Lower leg skin (tissue), 4 donors: ENCODE results near the gene EVI5L. TPM values are rescaled to one million over a fixed set of nuclear protein-coding genes. Genes with fewer than 3 reads are reported as not detected.

Experiments used
- DNase-seq, 2 donors: peaks; one replicate each; pipeline ENCODE4 v3.0.0-alpha.2; 2019; ENCODE audit warnings: low spot score in 2 of 2
- H3K4me3 ChIP-seq: fragments of 200-600 bp; sonication (generic); 2 replicates; pipeline ENCODE4 v1.5.1; 2017; ENCODE audit warnings: mild to moderate bottlenecking, low read depth; ENCODE audit not compliant: poor library complexity, severe bottlenecking
- POLR2A ChIP-seq, 2 donors: fragments of 450-650 bp; IDR thresholded peaks; one replicate each; pipeline ENCODE4 v1.6.1; 2016 to 2017; ENCODE audit warnings: antibody characterized with exemption in 2 of 2, mild to moderate bottlenecking in 1 of 2, moderate library complexity in 1 of 2
- WGBS, 2 donors: methylation state at CpG; one replicate each; pipeline ENCODE4 v1.1.5; 2018; 5-methylcytosine and 5-hydroxymethylcytosine counted together
- intact Hi-C: fragments of 100-400 bp; cut with DNase I; formaldehyde crosslinking; loops from one replicate; pipeline ENCODE4 v1.15.0; 2023; ENCODE audit warnings: low total_unique reads
- total RNA-seq, 4 donors: library from RNA; depleted of rRNA; stranded (reverse); fragments of >200 nt; gene quantifications; one replicate each; pipeline ENCODE4 v1.1.0, GENCODE V29; 2016
- TF ChIP-seq, protein P1 (sequence below), 3 donors: fragments of 450-650 bp; IDR thresholded peaks; one replicate each; pipeline ENCODE4 v1.5.1; 2016; ENCODE audit warnings: antibody characterized with exemption in 3 of 3, mild to moderate bottlenecking in 3 of 3, moderate library complexity in 2 of 3

EVI5L gene
- total RNA-seq, 4 donors from 2014 or later, result 16.2 to 23.3 (median 20.0) TPM

DNA sequence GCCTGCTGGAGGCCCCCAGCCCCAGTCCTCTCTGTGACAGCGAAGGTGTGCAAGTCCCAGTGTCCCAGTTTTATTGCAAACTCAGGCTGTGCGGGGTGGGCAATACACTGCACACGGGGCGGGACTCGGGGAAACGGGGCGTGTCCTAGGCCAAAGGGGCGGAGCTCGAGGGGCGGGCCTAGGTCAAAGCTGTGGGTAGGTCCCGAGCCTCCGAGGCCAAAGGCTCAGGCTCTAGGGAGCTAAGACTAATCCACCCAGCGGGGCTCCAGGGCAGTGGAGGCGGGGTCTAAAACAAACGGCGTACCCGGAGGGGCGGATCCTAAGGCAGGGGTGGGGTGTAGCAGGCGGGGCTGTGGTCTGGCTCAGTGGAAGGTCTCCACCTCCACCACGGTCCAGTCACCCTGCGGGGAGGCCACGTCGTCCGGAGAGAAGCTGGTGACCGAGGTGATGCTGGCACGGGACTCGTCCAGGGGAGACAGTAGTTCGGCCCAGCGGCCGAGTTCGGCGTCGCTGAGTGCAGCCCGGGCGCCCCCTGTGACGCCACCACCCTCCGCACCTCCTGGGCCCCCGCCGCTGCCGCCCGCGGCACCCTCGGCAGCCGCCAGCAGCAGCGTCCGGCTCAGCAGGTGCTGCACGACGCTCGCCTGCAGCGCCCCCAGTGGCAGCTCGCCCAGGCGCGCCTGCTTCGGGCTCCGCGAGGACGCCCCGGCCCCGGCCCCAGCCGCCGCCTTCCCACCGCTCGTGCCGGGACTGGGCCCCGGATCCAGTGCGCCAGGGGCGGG lies 38.8 kb downstream of the EVI5L start:
- WGBS, 2 donors, result 1 to 4% methylated on average over 38 to 48 of the region's 67 CpGs
- DNase-seq, result peak; percentile 56 to 94
- intact Hi-C loops, result no loop called here
- H3K4me3 ChIP-seq, result no peak overlapping the region
- TF ChIP-seq POLR2A (IDR thresholded peaks at IDR 0.05), result no peak
- TF ChIP-seq, protein P1, sequence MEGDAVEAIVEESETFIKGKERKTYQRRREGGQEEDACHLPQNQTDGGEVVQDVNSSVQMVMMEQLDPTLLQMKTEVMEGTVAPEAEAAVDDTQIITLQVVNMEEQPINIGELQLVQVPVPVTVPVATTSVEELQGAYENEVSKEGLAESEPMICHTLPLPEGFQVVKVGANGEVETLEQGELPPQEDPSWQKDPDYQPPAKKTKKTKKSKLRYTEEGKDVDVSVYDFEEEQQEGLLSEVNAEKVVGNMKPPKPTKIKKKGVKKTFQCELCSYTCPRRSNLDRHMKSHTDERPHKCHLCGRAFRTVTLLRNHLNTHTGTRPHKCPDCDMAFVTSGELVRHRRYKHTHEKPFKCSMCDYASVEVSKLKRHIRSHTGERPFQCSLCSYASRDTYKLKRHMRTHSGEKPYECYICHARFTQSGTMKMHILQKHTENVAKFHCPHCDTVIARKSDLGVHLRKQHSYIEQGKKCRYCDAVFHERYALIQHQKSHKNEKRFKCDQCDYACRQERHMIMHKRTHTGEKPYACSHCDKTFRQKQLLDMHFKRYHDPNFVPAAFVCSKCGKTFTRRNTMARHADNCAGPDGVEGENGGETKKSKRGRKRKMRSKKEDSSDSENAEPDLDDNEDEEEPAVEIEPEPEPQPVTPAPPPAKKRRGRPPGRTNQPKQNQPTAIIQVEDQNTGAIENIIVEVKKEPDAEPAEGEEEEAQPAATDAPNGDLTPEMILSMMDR (IDR thresholded peaks at IDR 0.05), result no peak

DNA sequence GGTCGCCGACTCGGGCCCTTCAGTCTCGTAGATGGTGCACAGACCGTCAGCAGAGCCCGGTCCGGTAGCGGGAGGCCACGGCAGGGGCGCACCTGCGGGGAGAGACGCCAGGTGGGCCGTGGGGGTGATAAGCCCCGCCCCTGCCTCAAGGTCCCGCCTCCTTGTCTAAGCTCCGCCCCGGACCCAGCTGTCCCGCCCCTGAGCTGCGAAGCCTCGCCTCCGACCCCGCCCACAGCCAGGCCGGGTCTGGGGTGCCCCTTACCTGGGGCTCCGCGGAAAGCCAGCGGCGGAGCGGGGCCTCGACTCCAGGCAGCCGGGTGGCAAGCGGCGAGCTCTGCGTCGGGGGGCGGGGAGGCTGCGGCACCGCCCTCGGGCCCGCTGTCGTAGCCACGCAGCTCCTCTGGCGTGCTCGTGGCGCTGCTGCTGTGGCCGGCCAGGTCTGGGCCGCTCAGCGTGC lies 39.5 kb downstream of the EVI5L start:
- WGBS, 2 donors, result 0 to 1% methylated on average over 12 to 16 of the region's 47 CpGs
- peak overlapping the region; percentile 29 for H3K4me3 ChIP-seq
- DNase-seq, result peak in 1 of 2 donors; percentile 93
- TF ChIP-seq, protein P1 (IDR thresholded peaks at IDR 0.05), result no peak
- no peak for TF ChIP-seq POLR2A (IDR thresholded peaks at IDR 0.05)
- intact Hi-C loops, result no loop called here

DNA sequence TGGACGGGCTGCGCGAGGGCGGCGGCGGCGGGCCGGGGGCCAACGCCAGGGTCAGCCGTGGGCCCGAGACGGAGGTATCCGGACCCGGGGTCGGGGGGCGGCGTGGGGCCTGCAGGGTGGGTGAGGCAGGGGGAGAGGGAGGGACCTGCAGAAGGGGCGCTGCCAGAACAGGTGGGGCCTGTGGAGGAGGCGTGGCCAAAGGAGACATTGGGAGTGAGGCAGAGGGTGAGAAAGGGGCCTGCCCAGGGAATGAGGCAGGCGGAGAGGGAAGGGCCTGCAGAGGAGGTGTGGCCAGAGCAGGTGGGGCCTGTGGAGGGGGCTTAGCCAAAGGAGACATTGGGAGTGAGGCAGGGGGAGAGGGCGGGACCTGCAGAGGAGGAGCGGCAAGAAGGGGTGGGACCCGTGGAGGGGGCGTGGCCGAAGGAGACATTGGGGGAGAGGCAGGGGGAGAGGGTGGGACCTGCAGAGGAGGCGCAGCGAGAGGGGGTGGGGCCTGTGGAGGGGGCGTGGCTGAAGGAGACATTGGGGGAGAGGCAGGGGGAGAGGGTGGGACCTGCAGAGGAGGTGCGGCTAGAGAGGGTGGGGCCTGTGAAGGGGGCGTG lies 40.0 kb downstream of the EVI5L start:
- 12 to 27% methylated on average over 24 to 28 of the region's 30 CpGs for WGBS, 2 donors
- TF ChIP-seq, protein P1 (IDR thresholded peaks at IDR 0.05), result no peak
- no peak for TF ChIP-seq POLR2A (IDR thresholded peaks at IDR 0.05)
- DNase-seq, result no peak
- peak overlapping the region; percentile 29 for H3K4me3 ChIP-seq
- intact Hi-C loops, result no loop called here

DNA sequence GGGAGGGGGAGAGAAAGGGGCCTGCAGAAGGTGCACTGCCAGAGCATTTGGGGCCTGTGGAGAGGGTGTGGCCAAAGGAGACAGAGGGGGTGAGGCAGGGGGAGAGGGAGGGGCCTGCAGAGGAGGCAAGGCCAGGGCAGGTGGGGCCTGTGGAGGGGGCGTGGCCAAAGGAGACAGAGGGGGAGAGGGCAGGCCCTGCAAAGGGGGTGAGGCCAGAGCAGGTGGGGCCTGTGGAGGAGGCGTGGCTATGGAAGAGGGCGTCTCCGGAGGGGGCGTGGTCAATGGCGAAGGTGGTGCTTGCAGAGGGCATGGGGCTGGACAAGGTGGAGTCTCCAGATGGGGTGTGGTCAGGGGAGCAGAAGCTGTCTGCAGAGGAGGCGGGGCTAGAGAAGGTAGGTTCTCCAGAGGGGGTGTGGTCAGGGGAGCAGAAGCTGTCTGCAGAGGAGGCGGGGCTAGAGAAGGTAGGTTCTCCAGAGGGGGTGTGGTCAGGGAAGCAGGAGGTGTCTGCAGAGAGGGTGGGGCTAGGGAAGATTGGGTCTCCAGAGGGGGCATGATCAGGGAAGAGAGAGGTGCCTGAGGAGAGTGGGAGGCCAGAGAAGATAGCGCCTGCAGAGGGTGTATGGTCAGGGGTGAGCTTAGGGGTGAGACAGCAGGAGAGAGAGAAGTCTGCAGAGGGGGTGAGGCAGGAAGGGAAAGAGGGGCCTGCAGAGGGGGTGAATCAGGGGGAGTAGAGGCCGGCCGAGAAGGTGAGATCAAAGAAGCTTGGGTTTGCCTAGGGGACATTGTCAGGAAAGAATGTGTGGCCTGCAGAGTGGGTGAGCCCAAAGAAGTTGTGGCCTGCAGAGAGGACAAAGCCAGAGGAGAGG lies 40.8 kb downstream of the EVI5L start:
- 41 to 55% methylated on average over 11 of the region's 11 CpGs for WGBS, 2 donors
- H3K4me3 ChIP-seq, result no peak overlapping the region
- peak in 1 of 2 donors; percentile 55 for DNase-seq
- intact Hi-C loops, result no loop called here
- TF ChIP-seq, protein P1 (IDR thresholded peaks at IDR 0.05), result no peak
- no peak for TF ChIP-seq POLR2A (IDR thresholded peaks at IDR 0.05)

DNA sequence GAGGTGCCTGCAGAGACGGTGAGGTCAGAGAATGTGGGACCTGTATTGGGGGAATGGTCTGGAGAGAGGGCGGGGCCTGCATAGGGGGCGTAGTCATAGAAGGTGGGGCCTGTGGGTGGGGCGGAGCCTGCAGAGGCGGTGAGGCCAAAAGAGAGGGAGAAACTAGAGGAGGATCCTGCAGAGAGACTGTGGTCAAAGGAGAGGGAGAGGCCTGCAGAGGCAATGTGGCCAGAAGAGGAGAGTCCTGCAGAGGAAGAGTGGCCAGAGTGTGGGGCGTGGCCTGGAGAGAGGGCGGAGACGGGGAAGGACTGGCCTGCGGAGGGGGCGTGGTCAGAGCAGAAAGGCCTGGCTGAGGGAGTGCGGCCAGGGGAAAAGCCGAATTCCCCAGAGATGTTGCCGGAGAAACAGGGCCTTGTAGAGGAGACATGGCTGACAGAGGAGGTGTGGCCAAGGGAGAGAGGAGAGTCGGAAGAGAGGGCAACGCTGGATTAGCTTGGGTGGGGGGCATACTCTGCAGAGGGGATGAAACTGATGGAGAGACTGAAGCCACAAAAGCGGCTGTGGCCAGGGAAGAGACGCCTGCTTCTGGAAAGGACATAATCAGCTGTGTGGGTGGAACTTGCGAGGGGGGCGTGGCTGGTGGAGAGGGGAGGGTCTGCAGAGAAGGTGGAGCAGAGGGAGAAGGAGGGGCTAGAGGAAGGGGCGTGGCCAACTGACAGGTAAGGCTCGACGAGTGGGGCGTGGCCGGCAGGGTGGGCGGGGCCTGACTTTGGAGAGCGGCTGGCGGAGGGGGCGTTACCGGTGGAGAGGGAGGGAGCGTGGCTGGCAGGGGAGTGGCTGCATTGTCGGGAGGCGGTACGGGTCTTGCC lies 41.7 kb downstream of the EVI5L start:
- intact Hi-C loops, result no loop called here
- H3K4me3 ChIP-seq, result no peak overlapping the region

More for the DNA sequence above, 41.7 kb downstream of the EVI5L start:
- TF ChIP-seq POLR2A (IDR thresholded peaks at IDR 0.05), result no peak
- DNase-seq, result peak; percentile 90 to 96
- 3 to 4% methylated on average over 33 of the region's 33 CpGs for WGBS, 2 donors
